ENCODE measurements around the gene ZNF670. TPM values are rescaled to one million over a fixed set of nuclear protein-coding genes. Genes with fewer than 3 reads are reported as not detected.

ZNF670 gene
- total and polyA plus RNA-seq, 9 of the 15 experiments (the other 6 are each of a cell fraction or from before 2014, with no cell fraction given) = 7.1 to 23.4 (median 11.8) TPM

DNA sequence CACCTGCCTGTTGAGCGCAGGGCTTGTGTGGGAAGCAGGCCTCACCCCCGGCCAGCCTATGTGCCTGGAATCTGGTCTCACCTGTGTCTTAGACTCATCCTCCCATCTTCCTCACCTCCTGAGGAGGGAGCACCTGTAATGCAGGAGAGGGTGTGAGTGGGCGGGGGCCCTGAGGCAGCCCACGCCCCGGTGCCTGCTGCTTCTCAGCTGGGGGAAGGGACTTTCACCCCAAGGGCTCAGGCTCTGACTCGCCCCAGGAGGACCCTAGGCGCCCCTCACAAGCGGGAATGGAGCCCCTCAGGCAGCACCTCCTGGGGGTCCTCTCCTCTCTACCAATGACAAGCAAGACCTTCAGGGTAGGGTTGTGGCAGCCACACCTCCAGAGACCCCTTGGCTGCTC, 6.7 kb upstream of the ZNF670 start:
- Histone ChIP-seq H3K36me3 (ENCODE audit: control insufficient read depth, insufficient read depth, low read length) (no peaks in the 10 kb centered on the region), H3K27ac (ENCODE audit: extremely low read depth, low read depth, low read length) (no peak overlapping the region), H3K4me3 (no peak overlapping the region), H3K9ac (ENCODE audit: insufficient read depth in 1 of 2, low read depth in 2 of 2, low read length in 2 of 2) (no peak overlapping the region), H3K9me3 (replicated peaks; ENCODE audit: control insufficient read depth, insufficient read depth, low read depth, low read length) (no peaks in the 10 kb centered on the region), H3K4me1 (replicated peaks in 1 of 2; ENCODE audit: control insufficient read depth in 2 of 2, insufficient read depth in 2 of 2, low read length in 2 of 2) (peaks cover 0 to 17% of the 10 kb centered on the region in 2 experiments; a peak in 2 of 5 replicates), H3K4me2 (ENCODE audit: insufficient read depth, low read length) (no peak overlapping the region), H2AFZ (ENCODE audit: low read depth, low read length) (no peak overlapping the region), H3K79me2 (ENCODE audit: control insufficient read depth, insufficient read depth, low read length) (no peaks in the 10 kb centered on the region), H4K20me1 (replicated peaks; ENCODE audit: control insufficient read depth, insufficient read depth, low read length) (no peaks in the 10 kb centered on the region), H3K27me3 (ENCODE audit: control insufficient read depth in 2 of 2, insufficient read depth in 2 of 2, low read length in 2 of 2) (peaks cover 0 to 21% of the 10 kb centered on the region in 2 experiments; a peak in 3 of 5 replicates), H3K9me1 (ENCODE audit: control insufficient read depth, insufficient read depth, low read length) (no peaks in the 10 kb centered on the region)
- BruUV-seq (replicated peaks) = no TSS peak
- ChIA-PET POLR2A (no interaction called here), CTCF (ENCODE audit: low intra/inter-chr PET ratio) (no interaction called here)
- intact Hi-C loops (cut with micrococcal nuclease) = no loop called here
- ATAC-seq (no peak), FAIRE-seq (no peak), DNase-seq (ENCODE audit: extremely low read depth in 1 of 4, low spot score in 3 of 4) (no peak)
- TF ChIP-seq, protein P1, sequence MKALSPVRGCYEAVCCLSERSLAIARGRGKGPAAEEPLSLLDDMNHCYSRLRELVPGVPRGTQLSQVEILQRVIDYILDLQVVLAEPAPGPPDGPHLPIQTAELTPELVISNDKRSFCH (CRISPR knock-in tag; IDR thresholded peaks at IDR 0.05) = no peak
- TF ChIP-seq, protein P1 (tag; IDR thresholded peaks at IDR 0.05) = no peak
- no peak for TF ChIP-seq FOSL1 (tag; conservative IDR thresholded peaks at IDR 0.05)
- no peak for TF ChIP-seq BHLHE40 (IDR thresholded peaks at IDR 0.05; ENCODE audit: low read length)
- no peak for TF ChIP-seq BCL6 (CRISPR knock-in tag; IDR thresholded peaks at IDR 0.05)
- TF ChIP-seq EGR1 (conservative IDR thresholded peaks at IDR 0.05) = peak; percentile 30; the same call in 1 of the 2 replicates
- no peak for TF ChIP-seq RBM25 (IDR thresholded peaks at IDR 0.05; ENCODE audit: low read depth, low read length, severe bottlenecking)
- no peak for TF ChIP-seq ZNF263 (CRISPR knock-in tag; IDR thresholded peaks at IDR 0.05; ENCODE audit: borderline replicate concordance)
- no peak for TF ChIP-seq GTF2F1 (IDR thresholded peaks at IDR 0.05; ENCODE audit: low read depth, low read length)
- WGBS (ENCODE audit: insufficient coverage, low coverage, missing lambda C conversion rate) = 32% methylated on average over 8 of the region's 8 CpGs
- in situ Hi-C loops (cut with MboI) = no loop called here

Measured in K562 (cell line).